Endodermal cell (in vitro differentiated cells): ENCODE results near the gene CTSS. TPM values are rescaled to one million over a fixed set of nuclear protein-coding genes. Genes with fewer than 3 reads are reported as not detected.

Source experiments
- DNase-seq: peaks from one replicate; pipeline ENCODE4 v3.0.0-alpha.2; 2017
- H3K27ac ChIP-seq: 2 replicates; pipeline ENCODE4 v1.5.1; 2013; ENCODE audit warnings: mild to moderate bottlenecking, low read depth, low read length, moderate library complexity
- H3K27me3 ChIP-seq: 2 replicates; pipeline ENCODE4 v1.6.1; 2013; ENCODE audit warnings: mild to moderate bottlenecking, low read length, moderate library complexity; ENCODE audit not compliant: insufficient read depth, control insufficient read depth, poor library complexity, severe bottlenecking
- H3K36me3 ChIP-seq: 2 replicates; pipeline ENCODE4 v1.7.0; 2013; ENCODE audit warnings: mild to moderate bottlenecking, low read length, moderate library complexity; ENCODE audit not compliant: control insufficient read depth, insufficient read depth
- H3K4me1 ChIP-seq: one replicate; pipeline ENCODE4 v1.7.0; 2013; ENCODE audit warnings: low read length; ENCODE audit not compliant: control insufficient read depth, insufficient read depth
- H3K4me3 ChIP-seq: 2 replicates; pipeline ENCODE4 v1.5.1; 2013; ENCODE audit warnings: mild to moderate bottlenecking, low read length, moderate library complexity
- H3K9ac ChIP-seq: 2 replicates; pipeline ENCODE4 v1.6.1; 2013; ENCODE audit warnings: mild to moderate bottlenecking, low read length, moderate library complexity; ENCODE audit not compliant: poor library complexity, severe bottlenecking; ENCODE audit errors: extremely low read depth
- H3K9me3 ChIP-seq: 2 replicates; pipeline ENCODE4 v1.6.1; 2013; ENCODE audit warnings: mild to moderate bottlenecking, low read length, moderate library complexity; ENCODE audit not compliant: control insufficient read depth
- H3K27ac Mint-ChIP-seq: 2 replicates; pipeline ENCODE4 v1.8.0; 2020; ENCODE audit warnings: mixed read lengths
- H3K27me3 Mint-ChIP-seq: 2 replicates; pipeline ENCODE4 v1.8.0; 2021; ENCODE audit warnings: mild to moderate bottlenecking, mixed read lengths; ENCODE audit not compliant: insufficient read depth
- H3K36me3 Mint-ChIP-seq: 2 replicates; pipeline ENCODE4 v1.8.0; 2020; ENCODE audit warnings: low read depth, mixed read lengths
- H3K4me1 Mint-ChIP-seq: 2 replicates; pipeline ENCODE4 v1.8.0; 2020; ENCODE audit warnings: mixed read lengths
- H3K4me3 Mint-ChIP-seq: 2 replicates; pipeline ENCODE4 v1.8.0; 2020; ENCODE audit warnings: mild to moderate bottlenecking, moderate library complexity, mixed read lengths
- H3K9me3 Mint-ChIP-seq: 2 replicates; pipeline ENCODE4 v1.8.0; 2020; ENCODE audit warnings: mild to moderate bottlenecking, mixed read lengths
- WGBS, 2 experiments: methylation state at CpG; one replicate each; pipeline versions ENCODE4 v1.1.5 to v1.1.7; 2013; ENCODE audit warnings: missing lambda C conversion rate in 2 of 2, mixed read lengths in 1 of 2; ENCODE audit not compliant: insufficient coverage in 1 of 2, insufficient read length in 1 of 2; 5-methylcytosine and 5-hydroxymethylcytosine counted together
- total RNA-seq, 2 donors: library from RNA; stranded (reverse); fragmentation: NEBNext Ultra II Directional in 1 of 2; extraction: Animal tissue kit (Norgen Biotek cat#: 25700) in 1 of 2; gene quantifications; 2 replicates in 1 of 2; 3 replicates in 1 of 2; pipeline ENCODE4 v1.2.1, GENCODE V29; 2021
- TF ChIP-seq, protein P1 (sequence below): fragments of 200-600 bp; sonication (generic); conservative IDR thresholded peaks from 2 replicates; pipeline ENCODE4 v1.5.0; 2021; ENCODE audit warnings: antibody characterized with exemption, mild to moderate bottlenecking

CTSS gene
- total RNA-seq, 2 donors from 2014 or later = not detected

GRCh38 chr1:150683914-150684313 lies 81.7 kb downstream of the CTSS start:
- H3K4me3 Mint-ChIP-seq = no peak overlapping the region
- Histone ChIP-seq H3K36me3 (peaks cover 67% of the 10 kb centered on the region), H3K27ac (no peak overlapping the region), H3K9me3 (no peaks in the 10 kb centered on the region), H3K4me3 (no peak overlapping the region), H3K27me3 (no peaks in the 10 kb centered on the region), H3K9ac (no peak overlapping the region), H3K4me1 (peaks cover 2% of the 10 kb centered on the region)
- H3K9me3 Mint-ChIP-seq = no peaks in the 10 kb centered on the region
- no peak for DNase-seq
- H3K4me1 Mint-ChIP-seq = peaks cover 9% of the 10 kb centered on the region
- no peaks in the 10 kb centered on the region for H3K27me3 Mint-ChIP-seq
- TF ChIP-seq, protein P1, sequence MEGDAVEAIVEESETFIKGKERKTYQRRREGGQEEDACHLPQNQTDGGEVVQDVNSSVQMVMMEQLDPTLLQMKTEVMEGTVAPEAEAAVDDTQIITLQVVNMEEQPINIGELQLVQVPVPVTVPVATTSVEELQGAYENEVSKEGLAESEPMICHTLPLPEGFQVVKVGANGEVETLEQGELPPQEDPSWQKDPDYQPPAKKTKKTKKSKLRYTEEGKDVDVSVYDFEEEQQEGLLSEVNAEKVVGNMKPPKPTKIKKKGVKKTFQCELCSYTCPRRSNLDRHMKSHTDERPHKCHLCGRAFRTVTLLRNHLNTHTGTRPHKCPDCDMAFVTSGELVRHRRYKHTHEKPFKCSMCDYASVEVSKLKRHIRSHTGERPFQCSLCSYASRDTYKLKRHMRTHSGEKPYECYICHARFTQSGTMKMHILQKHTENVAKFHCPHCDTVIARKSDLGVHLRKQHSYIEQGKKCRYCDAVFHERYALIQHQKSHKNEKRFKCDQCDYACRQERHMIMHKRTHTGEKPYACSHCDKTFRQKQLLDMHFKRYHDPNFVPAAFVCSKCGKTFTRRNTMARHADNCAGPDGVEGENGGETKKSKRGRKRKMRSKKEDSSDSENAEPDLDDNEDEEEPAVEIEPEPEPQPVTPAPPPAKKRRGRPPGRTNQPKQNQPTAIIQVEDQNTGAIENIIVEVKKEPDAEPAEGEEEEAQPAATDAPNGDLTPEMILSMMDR = no peak
- 71 to 100% methylated on average over 1 of the region's 1 CpG for WGBS, 2 experiments
- no peak overlapping the region for H3K27ac Mint-ChIP-seq
- H3K36me3 Mint-ChIP-seq = peaks cover 55% of the 10 kb centered on the region

Other genes with a start within 250 kb of the CTSS start
- gene ADAMTSL4, start 216.4 kb downstream of the CTSS start, total RNA-seq = 1 to 10 TPM; 3.7 to 3.9 TPM
- 100 to 1,000 TPM; 133 to 173 TPM for gene MCL1, start 186.2 kb downstream of the CTSS start, total RNA-seq
- gene ENSA, start 136.2 kb downstream of the CTSS start, total RNA-seq = 100 to 1,000 TPM; 266 to 364 TPM
- 10 to 100 TPM; 45.1 to 45.2 TPM for gene GOLPH3L, start 68.6 kb downstream of the CTSS start, total RNA-seq
- not detected for gene HORMAD1, start 44.9 kb downstream of the CTSS start, total RNA-seq
- gene CTSK, start 42.5 kb upstream of the CTSS start, total RNA-seq = 1 to 10 TPM; 6.1 to 8.4 TPM
- gene ARNT, start 110.8 kb upstream of the CTSS start, total RNA-seq = 10 to 100 TPM; 39.6 to 44.6 TPM
- not detected for gene CTXND2, start 121.4 kb upstream of the CTSS start, total RNA-seq
- gene SETDB1, start 160.6 kb upstream of the CTSS start, total RNA-seq = 10 to 100 TPM; 68.6 to 73.5 TPM
- gene CERS2, start 209.1 kb upstream of the CTSS start, total RNA-seq = 100 to 1,000 TPM; 143 to 183 TPM
- not detected for gene ANXA9, start 216.5 kb upstream of the CTSS start, total RNA-seq
- gene MINDY1, start 241.1 kb upstream of the CTSS start, total RNA-seq = 10 to 100 TPM in 1 of 2 donors, 1 to 10 TPM in 1; 8.6 to 10.8 TPM
- 10 to 100 TPM; 23.8 to 29.3 TPM for gene PRUNE1, start 242.7 kb upstream of the CTSS start, total RNA-seq